GM21529 (cell line): ENCODE measurements around the gene TUBB3.
"Not testable (repeated sequence)": the region's sequence is repeated elsewhere in the genome, so short reads cannot be mapped to it uniquely, and the experiment has no call there.

Experiments used
- ATAC-seq: cut with Tn5 transposase; IDR thresholded peaks from one replicate; pipeline ENCODE4 v1.9.1; 2021; ENCODE audit not compliant: unreplicated experiment

Gene TUBB3

GRCh38 chr16:89917773-89918452 is 5.2 kb upstream of the TUBB3 start:
- ATAC-seq = peak; percentile 75

- peak; percentile 20 for ATAC-seq
These were observed 4.4 kb upstream of the TUBB3 start, which contains the start of gene MC1R for GRCh38 chr16:89918453-89919347. Gene MC1R, plus strand, starts transcription at chr16:89918862. Its CDS starts 397 bp downstream, at chr16:89919259.

GRCh38 chr16:89919535-89920406 is 3.4 kb upstream of the TUBB3 start:
- no peak for ATAC-seq

GRCh38 chr16:89920723-89921122 is 2.4 kb upstream of the TUBB3 start:
- no peak for ATAC-seq

- no peak for ATAC-seq
These were observed 1.9 kb upstream of the TUBB3 start for GRCh38 chr16:89921131-89921701.

GRCh38 chr16:89921702-89922476 is 1.3 kb upstream of the TUBB3 start:
- no peak for ATAC-seq

GRCh38 chr16:89922477-89922883 is 662 bp upstream of the TUBB3 start:
- no peak for ATAC-seq

GRCh38 chr16:89923640-89924296 is 626 bp downstream of the TUBB3 start:
- ATAC-seq = no peak

- no peak for ATAC-seq
These were observed 1.3 kb downstream of the TUBB3 start for GRCh38 chr16:89924297-89924924.

GRCh38 chr16:89924925-89925307 is 1.8 kb downstream of the TUBB3 start:
- no peak for ATAC-seq

- peak; percentile 7 for ATAC-seq
These were observed 2.5 kb downstream of the TUBB3 start for GRCh38 chr16:89925596-89926079.

GRCh38 chr16:89931305-89931896 is 8.3 kb downstream of the TUBB3 start:
- no peak for ATAC-seq

- no peak for ATAC-seq
These were observed 8.8 kb downstream of the TUBB3 start for GRCh38 chr16:89931964-89932363.

- not testable (repeated sequence) for ATAC-seq
These were observed 10.9 kb downstream of the TUBB3 start for GRCh38 chr16:89934019-89934418.

- ATAC-seq = no peak
These were observed 11.7 kb downstream of the TUBB3 start for GRCh38 chr16:89934611-89935553.

GRCh38 chr16:89935620-89936019 is 12.5 kb downstream of the TUBB3 start:
- not testable (repeated sequence) for ATAC-seq

- ATAC-seq = no peak
These were observed 12.9 kb downstream of the TUBB3 start for GRCh38 chr16:89936034-89936433.
